Activated CD4-positive, CD25-positive, alpha-beta regulatory T cell treated with anti-CD3 and anti-CD28 coated beads, Interleukin-2, amount 50 U/mL, for 72 hours (primary cell): ENCODE results near the gene EPC2.
"Not testable (repeated sequence)": the region's sequence is repeated elsewhere in the genome, so short reads cannot be mapped to it uniquely, and the experiment has no call there.

Experiments used
- DNase-seq: peaks from one replicate; pipeline ENCODE4 v3.0.0; 2021

The EPC2 gene

DNA sequence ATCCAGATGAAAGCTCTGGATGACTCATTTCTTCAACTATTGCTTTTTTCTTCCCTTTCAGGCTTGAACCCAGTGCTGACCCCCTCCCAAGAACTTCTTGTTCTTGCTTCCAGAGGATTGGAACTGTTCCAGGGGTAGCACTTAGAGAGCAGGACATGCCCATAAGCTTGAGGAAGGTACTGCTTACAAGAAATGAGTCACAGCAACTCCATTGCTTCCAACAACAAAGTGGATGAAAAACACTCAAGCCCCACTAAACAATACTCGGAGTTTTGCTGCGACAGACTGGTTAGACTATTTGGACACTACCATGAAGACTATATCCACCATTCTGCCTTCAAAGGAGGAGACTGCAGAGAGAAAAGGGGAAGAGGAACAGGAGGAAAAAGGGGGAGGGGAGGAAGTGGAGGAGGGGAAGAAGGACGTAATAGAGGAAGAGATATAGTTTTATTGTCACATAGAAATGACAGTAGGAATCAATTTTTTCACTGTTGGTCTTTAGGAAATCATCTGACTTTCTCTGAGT, 1.6 kb upstream of the EPC2 start:
- no peak for DNase-seq

DNA sequence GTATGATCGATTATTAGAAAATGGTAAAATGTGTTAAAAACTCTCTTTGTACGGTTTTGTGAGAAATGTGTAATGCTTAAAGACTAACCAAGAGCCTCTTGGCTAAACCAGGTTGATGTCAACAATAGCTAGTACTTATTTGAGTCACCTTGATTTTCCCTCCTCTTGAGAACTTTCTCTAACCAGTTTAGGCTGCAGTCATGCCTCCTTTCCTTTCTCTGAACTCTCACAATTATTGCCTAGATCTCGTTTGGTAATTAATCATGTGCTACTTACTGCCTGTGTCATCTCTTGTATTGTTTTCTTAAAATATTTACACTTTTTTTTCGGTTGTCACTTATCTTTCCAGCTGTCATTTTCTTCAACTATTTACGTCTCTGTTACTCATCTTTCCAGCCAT, 1.1 kb upstream of the EPC2 start:
- no peak for DNase-seq

DNA sequence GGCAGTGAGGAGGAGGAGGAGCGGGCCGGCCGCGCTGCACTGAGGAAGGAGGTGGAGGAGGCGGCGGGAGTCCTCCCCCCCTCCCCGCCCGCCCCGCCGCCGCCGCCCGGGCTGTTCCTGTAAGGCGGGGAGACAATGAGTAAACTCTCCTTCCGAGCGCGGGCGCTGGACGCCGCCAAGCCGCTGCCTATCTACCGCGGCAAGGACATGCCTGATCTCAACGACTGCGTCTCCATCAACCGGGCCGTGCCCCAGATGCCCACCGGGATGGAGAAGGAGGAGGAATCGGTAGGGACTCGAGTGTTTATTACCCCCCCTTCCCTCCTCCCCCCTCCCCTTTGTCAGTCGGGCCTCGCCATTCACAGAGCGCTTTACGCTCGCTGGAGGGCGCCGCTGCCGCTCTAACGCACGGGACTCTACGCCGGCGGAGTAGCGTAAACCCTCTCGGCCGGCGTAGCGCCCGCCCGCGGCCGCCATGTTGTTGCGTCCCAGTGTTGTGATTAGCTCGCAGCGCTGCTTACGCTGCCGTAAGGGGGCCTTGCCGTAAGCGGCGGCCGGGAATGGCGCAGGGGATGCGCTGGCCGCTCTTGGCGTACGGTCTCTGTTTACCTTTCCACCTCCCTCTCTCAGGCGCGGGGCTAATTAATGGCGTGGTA, 460 bp downstream of the EPC2 start:
- peak; percentile 94 for DNase-seq

GRCh38 chr2:148645539-148646230, 1.1 kb downstream of the EPC2 start:
- peak; percentile 55 for DNase-seq

DNA sequence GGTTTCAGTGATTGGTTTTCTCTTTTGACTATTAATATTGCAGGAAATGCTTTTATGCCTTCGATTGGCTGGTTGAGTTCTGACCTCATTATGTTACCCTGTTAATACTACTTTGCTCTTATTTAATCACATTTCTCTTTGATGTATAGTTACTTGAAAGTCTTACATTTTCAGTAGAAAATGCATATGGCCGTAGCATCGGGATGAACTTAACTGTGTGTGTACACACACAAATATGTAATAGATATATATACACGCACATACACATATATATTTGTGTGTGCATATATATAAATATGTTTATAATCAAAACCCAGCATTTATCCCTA, 1.6 kb downstream of the EPC2 start:
- DNase-seq = no peak

GRCh38 chr2:148647711-148648110, 3.2 kb downstream of the EPC2 start:
- DNase-seq = not testable (repeated sequence)

- no peak for DNase-seq
Measured at GRCh38 chr2:148649936-148650335, 5.4 kb downstream of the EPC2 start.

DNA sequence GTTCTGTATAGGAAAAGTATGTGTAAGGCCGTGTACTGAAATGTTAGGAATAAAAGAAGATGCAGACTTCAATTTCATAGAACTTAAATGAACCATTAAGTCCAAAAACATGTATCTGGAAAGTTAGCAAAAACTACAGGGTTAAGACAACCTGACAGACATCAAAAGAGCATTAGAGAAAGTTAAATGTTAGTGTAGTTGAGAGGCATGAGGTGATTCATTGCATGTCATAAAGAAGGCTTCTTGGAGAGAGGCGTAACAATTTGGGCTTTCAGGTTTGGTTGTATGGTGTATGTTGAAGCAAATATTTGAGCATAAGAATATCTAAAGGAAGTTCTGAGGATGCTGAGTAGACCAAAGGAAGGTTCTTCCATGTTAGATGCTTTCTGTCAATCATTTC, 6.3 kb downstream of the EPC2 start:
- no peak for DNase-seq

- DNase-seq = no peak
Measured at GRCh38 chr2:148651972-148652371, 7.4 kb downstream of the EPC2 start.

DNA sequence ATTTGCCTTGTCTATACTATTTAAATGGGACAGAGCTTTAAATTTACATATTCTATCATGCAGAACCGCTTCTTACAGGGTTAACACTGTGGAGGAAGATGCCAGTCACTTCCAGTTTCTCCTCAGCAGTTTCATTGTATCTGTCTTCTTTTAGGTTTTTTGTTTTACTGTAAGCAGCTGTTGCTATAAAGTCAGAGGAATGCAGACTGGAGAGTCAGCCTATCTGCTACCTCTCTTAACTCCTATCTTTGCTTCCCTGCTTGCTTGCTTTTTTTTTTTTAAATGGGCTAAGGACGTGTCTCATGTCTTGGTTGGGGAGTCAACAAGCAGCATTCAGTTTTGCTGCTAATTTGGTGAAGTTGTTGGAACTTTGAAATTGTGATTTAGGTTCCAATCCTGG, 8.9 kb downstream of the EPC2 start:
- DNase-seq = no peak

GRCh38 chr2:148654435-148654834, 9.9 kb downstream of the EPC2 start:
- no peak for DNase-seq

- DNase-seq = no peak
Measured at GRCh38 chr2:148656516-148656915, 12.0 kb downstream of the EPC2 start.

GRCh38 chr2:148658807-148659722, 14.5 kb downstream of the EPC2 start:
- no peak for DNase-seq

GRCh38 chr2:148660999-148661398, 16.4 kb downstream of the EPC2 start:
- no peak for DNase-seq

- DNase-seq = not testable (repeated sequence)
Measured at GRCh38 chr2:148662332-148662731, 17.8 kb downstream of the EPC2 start.

DNA sequence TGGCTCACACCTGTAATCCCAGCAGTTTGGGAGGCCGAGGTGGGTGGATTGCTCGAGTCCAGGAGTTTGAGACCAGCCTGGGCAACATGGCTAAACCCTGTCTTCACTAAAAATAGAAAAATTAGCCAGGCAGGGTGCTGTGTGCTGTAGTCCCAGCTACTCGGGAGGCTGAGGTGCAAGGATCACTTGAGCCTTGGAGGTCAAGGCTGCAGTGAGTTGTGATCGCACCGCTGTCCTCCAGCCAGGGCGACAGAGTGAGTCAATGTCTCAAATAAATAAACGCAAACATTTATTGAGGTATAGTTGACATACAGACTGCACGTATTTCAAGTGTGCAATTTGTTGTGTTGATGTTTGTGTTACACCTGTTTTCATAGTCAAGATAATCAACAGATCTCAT, 19.7 kb downstream of the EPC2 start:
- no peak for DNase-seq

DNA sequence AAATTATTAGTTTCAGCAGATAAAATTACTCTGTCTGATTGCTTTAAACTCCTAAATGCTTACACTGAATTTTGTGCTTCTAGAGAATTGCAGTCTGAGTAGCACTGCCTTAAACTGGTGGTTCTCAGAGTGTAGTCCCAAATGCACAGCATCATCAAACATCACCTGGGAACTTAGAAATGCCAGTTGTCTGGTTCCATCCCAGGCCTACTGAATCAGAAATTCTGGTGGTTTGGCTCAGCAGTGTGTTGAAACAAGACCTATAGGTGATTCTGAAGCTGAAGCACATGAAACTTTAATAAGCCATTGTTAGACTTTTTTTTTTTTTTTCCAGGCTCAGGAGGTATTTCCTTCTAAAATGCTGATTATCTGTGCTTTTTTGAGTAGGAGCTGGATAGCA, 22.0 kb downstream of the EPC2 start:
- no peak for DNase-seq

DNA sequence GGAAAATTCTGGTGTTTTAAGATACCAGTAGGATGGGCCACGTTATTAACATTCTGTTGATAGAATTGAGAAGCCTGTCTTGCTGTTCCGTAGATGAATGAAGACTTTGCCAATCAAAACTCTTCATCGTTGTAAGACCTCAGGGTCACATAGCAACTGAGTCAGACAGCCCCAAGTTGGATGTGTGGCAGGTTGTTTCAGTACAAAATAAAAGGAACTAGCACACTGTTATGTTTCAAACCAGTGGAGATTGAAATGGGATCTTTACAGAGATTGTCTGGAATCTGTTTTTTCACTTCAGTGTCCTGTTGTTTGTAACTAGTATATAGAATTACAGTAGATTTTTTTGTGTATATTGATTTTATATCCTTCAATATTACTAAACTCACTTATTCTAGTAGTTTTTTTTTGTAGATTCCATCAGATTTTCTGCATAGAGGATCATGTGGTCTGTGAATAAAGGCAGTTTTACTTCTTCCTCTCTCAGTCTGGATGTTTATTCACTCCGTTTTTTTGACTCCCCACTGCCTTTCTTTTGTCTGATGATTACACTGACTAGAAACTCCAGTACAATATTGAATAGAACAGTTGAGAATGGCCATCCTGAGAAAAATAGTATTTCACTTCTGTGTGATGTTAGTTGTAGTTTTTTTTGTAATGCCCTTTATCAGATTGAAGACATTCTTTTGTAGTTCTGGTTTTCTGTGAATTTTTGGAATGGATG, 22.7 kb downstream of the EPC2 start:
- DNase-seq = no peak

DNA sequence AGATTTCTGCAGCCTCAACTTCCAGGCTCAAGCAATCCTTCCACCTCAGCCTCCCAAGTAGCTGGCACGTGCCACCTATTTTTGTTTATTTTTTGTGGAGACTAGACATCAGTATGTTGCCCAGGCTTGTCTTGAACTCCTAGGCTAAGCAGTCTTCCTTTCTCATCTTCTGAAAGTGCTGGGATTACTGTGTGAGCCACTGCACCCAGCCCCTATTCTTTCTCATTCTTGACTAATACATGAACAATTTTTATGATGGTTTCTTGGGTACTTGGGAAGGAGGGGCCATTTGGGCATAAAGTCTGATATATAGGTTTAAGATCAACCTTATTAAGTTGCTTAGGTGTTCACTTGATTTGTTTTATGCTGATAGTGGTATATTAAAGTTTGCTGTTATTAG, 26.2 kb downstream of the EPC2 start:
- no peak for DNase-seq

- DNase-seq = no peak
Measured at GRCh38 chr2:148674063-148675020, 29.8 kb downstream of the EPC2 start.

GRCh38 chr2:148675708-148676107, 31.2 kb downstream of the EPC2 start:
- DNase-seq = no peak
